ENCODE measurements around the gene GCA. TPM values are rescaled to one million over a fixed set of nuclear protein-coding genes. Genes with fewer than 3 reads are reported as not detected.

The GCA gene
- total RNA-seq (45.6 TPM), polyA plus RNA-seq (ENCODE audit: insufficient read depth, low read depth, low replicate concordance) (25.3 TPM)
- long read RNA-seq, donor 1, transcript GCA-204 (8 exons, 1,992 nt), result major isoform, 11 of 19 reads
- long read RNA-seq, donor 1, partial matches to known transcripts, result 8 of 19 reads
- long read RNA-seq, donor 1, other reads (novel, unspliced or antisense), result 0 of 19 reads
- long read RNA-seq, donor 2, transcript GCA-204 (8 exons, 1,992 nt), result major isoform, 11 of 17 reads
- long read RNA-seq, donor 2, partial matches to known transcripts, result 6 of 17 reads
- long read RNA-seq, donor 2, other reads (novel, unspliced or antisense), result 0 of 17 reads
- long read RNA-seq, donor 3, transcript GCA-204 (8 exons, 1,992 nt), result major isoform, 13 of 20 reads
- long read RNA-seq, donor 3, partial matches to known transcripts, result 7 of 20 reads
- long read RNA-seq, donor 3, other reads (novel, unspliced or antisense), result 0 of 20 reads
- long read RNA-seq, donor 4, partial matches to known transcripts, result 0 of 4 reads
- long read RNA-seq, donor 4, other reads (novel, unspliced or antisense), result 0 of 4 reads
- long read RNA-seq, donor 5, result 0 reads
- long read RNA-seq, donor 6, transcript GCA-204 (8 exons, 1,992 nt), result major isoform, 21 of 36 reads
- long read RNA-seq, donor 6, partial matches to known transcripts, result 11 of 36 reads
- long read RNA-seq, donor 6, other reads (novel, unspliced or antisense), result 0 of 36 reads
- long read RNA-seq, donor 7, transcript GCA-204 (8 exons, 1,992 nt), result major isoform, 15 of 18 reads
- long read RNA-seq, donor 7, partial matches to known transcripts, result 0 of 18 reads
- long read RNA-seq, donor 7, other reads (novel, unspliced or antisense), result 2 of 18 reads
- long read RNA-seq, donor 8, partial matches to known transcripts, result 11 of 16 reads
- long read RNA-seq, donor 8, other reads (novel, unspliced or antisense), result 0 of 16 reads
- long read RNA-seq, donor 9, partial matches to known transcripts, result 0 of 4 reads
- long read RNA-seq, donor 9, other reads (novel, unspliced or antisense), result 0 of 4 reads
- long read RNA-seq, donor 10, transcript GCA-204 (8 exons, 1,992 nt), result major isoform, 7 of 7 reads
- long read RNA-seq, donor 10, partial matches to known transcripts, result 0 of 7 reads
- long read RNA-seq, donor 10, other reads (novel, unspliced or antisense), result 0 of 7 reads

DNA sequence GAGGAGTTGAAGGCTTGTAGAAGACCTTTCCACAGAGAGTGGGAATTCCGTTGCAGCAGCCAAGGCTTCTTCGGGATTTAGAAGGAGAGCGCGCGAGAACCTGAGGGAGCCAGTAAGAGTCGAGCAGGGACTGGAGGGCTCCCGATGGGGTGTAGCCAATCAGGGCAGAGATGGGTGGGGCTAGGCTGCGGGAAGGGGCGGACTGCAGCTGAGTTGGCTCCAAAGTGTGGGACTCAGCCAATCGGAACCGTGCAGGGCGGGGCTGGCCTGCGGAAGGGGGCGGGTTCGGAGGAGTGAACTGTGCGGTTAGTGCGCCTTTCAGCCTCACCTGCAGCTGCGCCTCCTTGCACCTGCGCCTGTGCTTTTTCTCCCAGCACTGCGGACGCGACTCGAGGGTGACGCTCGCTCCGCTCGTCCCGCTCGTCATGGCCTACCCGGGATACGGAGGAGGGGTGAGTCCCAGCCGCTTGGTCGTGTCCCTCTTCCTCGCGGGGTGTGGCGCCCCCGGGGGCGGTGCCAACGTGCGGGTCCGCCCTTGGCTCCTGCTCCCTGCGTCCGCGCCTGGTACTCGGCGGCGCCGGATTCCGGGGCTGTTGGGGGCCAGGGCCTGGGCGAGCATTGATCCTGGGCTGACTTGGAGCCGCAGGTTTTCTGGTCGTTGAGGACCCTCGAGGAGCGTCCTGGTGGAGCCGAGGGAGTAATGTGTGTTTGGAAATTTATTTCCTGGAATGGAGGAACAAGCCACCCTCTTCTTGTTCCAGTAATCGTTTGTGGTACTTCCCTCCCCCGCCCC, at the start of gene GCA:
Gene GCA (plus strand): TSS at position 309 of the 793 bp plus-strand sequence. CDS start 117 bp downstream, at position 426.
- H3K9ac ChIP-seq (ENCODE audit: low read length in 3 of 3), result peak within 1 kb of the TSS; percentile 79 to 83 (median 80)
- no peaks in the 10 kb centered on the region for H3K36me3 ChIP-seq (ENCODE audit: control insufficient read depth in 2 of 3, insufficient read depth in 3 of 3, low read length in 3 of 3)
- peak within 1 kb of the TSS; percentile 87 to 96 (median 92) for H3K4me3 ChIP-seq (ENCODE audit: low read length in 3 of 3)
- FAIRE-seq (peak; percentile 96), DNase-seq (peak; percentile 97 to 99 (median 98))
- H3K27me3 ChIP-seq (ENCODE audit: control insufficient read depth, insufficient read depth, low read length), result no peaks in the 10 kb centered on the region
- no peaks in the 10 kb centered on the region for H3K9me3 ChIP-seq (ENCODE audit: control insufficient read depth in 2 of 3, insufficient read depth in 1 of 3, low read length in 3 of 3)
- TF ChIP-seq CTCF (IDR thresholded peaks at IDR 0.05; ENCODE audit: borderline replicate concordance, extremely low read depth, insufficient read depth), result no peak
- peak within 1 kb of the TSS; percentile 68 to 74 for H3K27ac ChIP-seq (ENCODE audit: low read depth in 2 of 2, low read length in 2 of 2)
- intact Hi-C loops (cut with DNase I), result no loop called here
- H3K4me1 ChIP-seq (ENCODE audit: control insufficient read depth in 2 of 3, insufficient read depth in 2 of 3, low read depth in 1 of 3, low read length in 3 of 3), result peaks cover 0 to 6% (median 0%) of the 10 kb centered on the region in 3 donors

DNA sequence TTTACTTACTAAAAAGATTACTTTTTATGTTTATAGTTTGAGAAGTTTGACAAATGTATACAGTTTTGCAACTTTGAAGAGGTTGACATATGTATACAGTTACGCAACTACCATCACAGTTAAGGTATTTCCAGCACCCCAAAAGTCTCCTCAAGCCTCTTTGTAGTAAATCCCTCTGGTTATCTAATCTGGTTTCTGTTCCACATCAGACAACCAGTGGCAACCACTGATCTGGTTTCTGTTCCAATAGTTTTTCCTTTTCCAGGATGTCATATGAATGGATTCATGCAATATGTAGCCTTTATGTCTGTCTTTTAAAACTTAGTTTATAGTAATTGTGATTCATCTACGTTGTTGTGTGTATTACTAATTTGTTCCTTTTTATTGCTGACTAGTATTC, 48.9 kb upstream of the GCA start:
- H3K36me3 ChIP-seq (ENCODE audit: control insufficient read depth in 2 of 3, insufficient read depth in 3 of 3, low read length in 3 of 3), result peaks cover 0 to 3% (median 0%) of the 10 kb centered on the region in 3 donors
- H3K9me3 ChIP-seq (ENCODE audit: control insufficient read depth in 2 of 3, insufficient read depth in 1 of 3, low read length in 3 of 3), result no peaks in the 10 kb centered on the region
- intact Hi-C loops (cut with DNase I), result loop anchor here (5.0 kb wide), 1 partner anchor 73 kb away; no protein-coding TSS in a partner anchor
- TF ChIP-seq CTCF (IDR thresholded peaks at IDR 0.05; ENCODE audit: borderline replicate concordance, extremely low read depth, insufficient read depth), result no peak
- no peak overlapping the region for H3K9ac ChIP-seq (ENCODE audit: low read length in 3 of 3)
- no peaks in the 10 kb centered on the region for H3K4me1 ChIP-seq (ENCODE audit: control insufficient read depth in 2 of 3, insufficient read depth in 2 of 3, low read depth in 1 of 3, low read length in 3 of 3)
- no peak for DNase-seq
- FAIRE-seq, result no peak
- H3K27ac ChIP-seq (ENCODE audit: low read depth in 2 of 2, low read length in 2 of 2), result no peak overlapping the region
- H3K27me3 ChIP-seq (ENCODE audit: control insufficient read depth, insufficient read depth, low read length), result no peaks in the 10 kb centered on the region
- H3K4me3 ChIP-seq (ENCODE audit: low read length in 3 of 3), result no peak overlapping the region

DNA sequence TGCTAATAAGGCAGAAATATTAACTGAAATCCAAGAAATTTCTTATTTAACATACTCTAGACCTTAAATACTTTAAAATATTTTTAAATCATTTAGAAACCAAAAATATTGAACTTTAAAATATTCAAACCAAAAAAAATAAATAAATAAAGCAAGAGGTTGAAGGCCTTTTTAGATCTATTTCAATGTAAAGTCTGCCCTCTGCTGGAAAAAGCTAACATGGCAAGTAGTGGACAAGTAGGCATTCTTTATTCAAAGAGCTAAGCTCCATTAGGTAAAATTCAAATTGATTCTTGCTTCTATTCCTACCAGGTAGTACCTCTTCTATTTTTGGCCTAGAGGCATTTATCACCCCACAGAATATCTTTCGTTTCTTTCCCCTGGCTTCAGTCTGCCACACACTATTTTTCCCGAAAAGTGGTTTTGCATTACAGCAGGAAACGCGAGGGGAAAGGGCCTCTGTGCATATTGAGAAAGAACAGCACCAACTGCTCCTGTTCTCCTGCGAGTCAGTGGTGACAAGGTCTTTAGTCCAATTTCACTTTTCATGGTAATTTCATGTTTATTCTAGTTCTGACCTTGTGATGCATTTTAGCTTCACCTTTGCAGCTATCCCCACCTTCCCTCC, 45.9 kb upstream of the GCA start:
- DNase-seq (peak in 4 of 5 donors; percentile 34 to 89 (median 66)), FAIRE-seq (peak; percentile 99)
- no peaks in the 10 kb centered on the region for H3K9me3 ChIP-seq (ENCODE audit: control insufficient read depth in 2 of 3, insufficient read depth in 1 of 3, low read length in 3 of 3)
- peaks cover 0 to 3% (median 0%) of the 10 kb centered on the region in 3 donors for H3K36me3 ChIP-seq (ENCODE audit: control insufficient read depth in 2 of 3, insufficient read depth in 3 of 3, low read length in 3 of 3)
- TF ChIP-seq CTCF (IDR thresholded peaks at IDR 0.05; ENCODE audit: borderline replicate concordance, extremely low read depth, insufficient read depth), result peak; percentile 82
- H3K4me3 ChIP-seq (ENCODE audit: low read length in 3 of 3), result no peak overlapping the region
- intact Hi-C loops (cut with DNase I), result loop anchor here (5.0 kb wide), 1 partner anchor 76 kb away; no protein-coding TSS in a partner anchor
- H3K27ac ChIP-seq (ENCODE audit: low read depth in 2 of 2, low read length in 2 of 2), result no peak overlapping the region
- H3K9ac ChIP-seq (ENCODE audit: low read length in 3 of 3), result no peak overlapping the region
- H3K4me1 ChIP-seq (ENCODE audit: control insufficient read depth in 2 of 3, insufficient read depth in 2 of 3, low read depth in 1 of 3, low read length in 3 of 3), result no peaks in the 10 kb centered on the region
- no peaks in the 10 kb centered on the region for H3K27me3 ChIP-seq (ENCODE audit: control insufficient read depth, insufficient read depth, low read length)

Data from kidney (tissue), 22 donors.